Cardiac muscle cell (in vitro differentiated cells and primary cell): Measurements from ENCODE around the gene PPME1. TPM values are rescaled to one million over a fixed set of nuclear protein-coding genes. Genes with fewer than 3 reads are reported as not detected.
A peak's percentile ranks its signal among the peaks of the same experiment; 100 is the strongest.

ENCODE experiments used
- DNase-seq, 2 donors: peaks; one replicate each; pipeline versions ENCODE4 v3.0.0 to v3.0.0-alpha.2; 2010 to 2017; ENCODE audit warnings: low read depth in 1 of 2, low spot score in 1 of 2
- H3K27ac ChIP-seq: fragments of 200-600 bp; sonication (generic); 2 replicates; pipeline ENCODE4 v1.5.1; 2016
- H3K27me3 ChIP-seq: fragments of 200-600 bp; sonication (generic); 2 replicates; pipeline ENCODE4 v1.6.0; 2016; ENCODE audit warnings: control low read depth
- H3K36me3 ChIP-seq: fragments of 200-600 bp; sonication (generic); 2 replicates; pipeline ENCODE4 v1.5.1; 2016; ENCODE audit warnings: control low read depth
- H3K4me1 ChIP-seq: fragments of 200-600 bp; sonication (generic); 2 replicates; pipeline ENCODE4 v1.8.1; 2017; ENCODE audit warnings: low read depth, mild to moderate bottlenecking, mixed run types
- H3K4me3 ChIP-seq: fragments of 200-600 bp; sonication (generic); 2 replicates; pipeline ENCODE4 v1.5.1; 2016; ENCODE audit warnings: mild to moderate bottlenecking
- H3K9me3 ChIP-seq: fragments of 200-600 bp; sonication (generic); 2 replicates; pipeline ENCODE4 v1.5.1; 2017; ENCODE audit warnings: low read depth, mild to moderate bottlenecking, control low read depth
- CTCF ChIP-seq: IDR thresholded peaks from 2 replicates; pipeline ENCODE4 v1.5.1; 2012; ENCODE audit warnings: low read depth, mild to moderate bottlenecking, low read length
- polyA plus RNA-seq: library from polyadenylated mRNA; unstranded; fragments of >200 nt; fragmentation: Nextera tagmentation; extraction: Ambion mirVana; gene quantifications from 2 replicates; pipeline ENCODE4 v1.2.1, GENCODE V29; 2016
- total RNA-seq: library from RNA; depleted of rRNA; stranded (reverse); fragments of >200 nt; gene quantifications from 2 replicates; pipeline ENCODE4 v1.2.3, GENCODE V29; 2016

The PPME1 gene
- total and polyA plus RNA-seq, 2 experiments from 2014 or later: 55.2 to 109 TPM

- Histone ChIP-seq H3K4me1 (peaks cover 14% of the 10 kb centered on the region), H3K9me3 (no peaks in the 10 kb centered on the region), H3K4me3 (no peak overlapping the region), H3K36me3 (peaks cover 4% of the 10 kb centered on the region), H3K27me3 (no peaks in the 10 kb centered on the region), H3K27ac (no peak overlapping the region)
- no peak for TF ChIP-seq CTCF
- no peak for DNase-seq
These were observed 4.8 kb downstream of the PPME1 start for GRCh38 chr11:74175920-74176319.

DNA sequence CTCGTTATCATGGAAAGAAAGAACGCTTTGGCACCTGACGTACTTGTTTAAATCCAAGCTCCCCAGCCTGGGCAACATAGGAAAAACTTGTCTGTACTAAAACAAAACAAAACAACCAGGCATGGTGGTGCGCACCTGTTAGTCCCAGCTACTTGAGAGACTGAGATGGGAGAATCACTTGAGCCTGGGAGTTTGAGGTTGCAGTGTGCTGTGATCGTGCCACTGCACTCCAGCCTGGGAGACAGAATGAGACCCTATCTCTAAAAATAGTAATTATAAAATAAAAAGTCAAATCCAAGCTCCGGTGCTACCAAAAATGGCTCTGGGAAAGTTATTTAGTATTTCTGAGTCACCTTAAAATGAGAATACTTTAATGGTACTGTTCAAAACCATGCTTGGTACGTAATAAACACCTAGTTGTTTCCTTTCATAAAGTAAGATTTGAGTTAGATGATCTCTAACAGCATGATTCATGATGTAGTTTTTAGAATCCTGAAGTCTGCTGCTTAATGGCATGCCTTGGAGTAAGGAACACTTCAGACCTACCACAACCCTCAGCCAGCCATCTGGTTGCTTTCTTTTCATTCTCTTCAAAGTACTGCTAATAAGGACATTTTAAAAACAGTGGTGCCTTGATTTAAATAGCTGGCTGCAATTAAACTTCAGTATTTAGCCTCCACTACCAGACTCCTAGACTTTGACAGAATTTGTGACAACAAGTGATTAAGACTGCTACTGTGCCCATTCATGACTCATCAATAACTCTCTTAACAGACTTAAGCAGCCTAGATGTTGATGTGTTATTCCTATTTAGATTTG is 8.4 kb downstream of the PPME1 start:
- H3K4me3 ChIP-seq: no peak overlapping the region
- H3K36me3 ChIP-seq: peaks cover 3% of the 10 kb centered on the region
- no peak for DNase-seq
- no peaks in the 10 kb centered on the region for H3K27me3 ChIP-seq
- no peak overlapping the region for H3K27ac ChIP-seq
- no peaks in the 10 kb centered on the region for H3K9me3 ChIP-seq
- TF ChIP-seq CTCF: no peak
- no peaks in the 10 kb centered on the region for H3K4me1 ChIP-seq

DNA sequence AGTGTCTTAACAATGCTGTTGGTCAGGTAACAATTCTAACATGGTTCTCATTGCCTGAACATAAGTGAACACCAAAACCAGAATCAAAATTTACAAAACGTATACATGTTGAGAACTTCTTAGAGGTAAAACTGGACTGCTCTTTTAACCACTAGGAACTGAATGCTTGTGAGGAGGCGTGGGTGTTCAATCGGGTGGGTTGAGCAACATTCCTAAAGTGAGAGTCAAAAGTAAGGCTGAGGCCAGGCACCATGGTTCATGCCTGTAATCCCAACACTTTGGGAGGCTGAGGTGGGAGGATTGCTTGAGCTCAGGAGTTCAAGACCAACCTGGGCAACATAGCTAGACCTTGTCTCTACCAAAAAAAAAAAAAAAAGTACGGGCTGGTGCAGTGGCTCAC is 11.5 kb downstream of the PPME1 start:
- Histone ChIP-seq H3K36me3 (no peaks in the 10 kb centered on the region), H3K27me3 (no peaks in the 10 kb centered on the region), H3K4me3 (no peak overlapping the region), H3K4me1 (peaks cover 7% of the 10 kb centered on the region), H3K9me3 (no peaks in the 10 kb centered on the region), H3K27ac (no peak overlapping the region)
- peak in 1 of 2 donors; percentile 17 for DNase-seq
- no peak for TF ChIP-seq CTCF

GRCh38 chr11:74185285-74185684 is 14.2 kb downstream of the PPME1 start:
- Histone ChIP-seq H3K36me3 (no peaks in the 10 kb centered on the region), H3K4me3 (no peak overlapping the region), H3K4me1 (peaks cover 7% of the 10 kb centered on the region), H3K27me3 (no peaks in the 10 kb centered on the region), H3K9me3 (no peaks in the 10 kb centered on the region), H3K27ac (no peak overlapping the region)
- DNase-seq: no peak
- no peak for TF ChIP-seq CTCF

- Histone ChIP-seq H3K27me3 (no peaks in the 10 kb centered on the region), H3K4me1 (peaks cover 7% of the 10 kb centered on the region), H3K4me3 (no peak overlapping the region), H3K27ac (peak overlapping the region; percentile 43), H3K9me3 (no peaks in the 10 kb centered on the region), H3K36me3 (no peaks in the 10 kb centered on the region)
- TF ChIP-seq CTCF: no peak
- DNase-seq: no peak
These were observed 14.6 kb downstream of the PPME1 start for GRCh38 chr11:74185695-74186094.
